HG02852 (cell line): ENCODE results near the gene SLC22A25.
"Not testable (repeated sequence)": the region's sequence is repeated elsewhere in the genome, so short reads cannot be mapped to it uniquely, and the experiment has no call there.

Experiments used
- ATAC-seq: cut with Tn5 transposase; IDR thresholded peaks from one replicate; pipeline ENCODE4 v1.9.1; 2021; ENCODE audit warnings: mild to moderate bottlenecking, moderate library complexity; ENCODE audit not compliant: unreplicated experiment

Gene SLC22A25

GRCh38 chr11:63235471-63236461 is 7.6 kb downstream of the SLC22A25 start:
- not testable (repeated sequence) for ATAC-seq

GRCh38 chr11:63229815-63230214 is 13.6 kb downstream of the SLC22A25 start:
- ATAC-seq, result no peak

- ATAC-seq, result no peak
These were observed 15.8 kb downstream of the SLC22A25 start for GRCh38 chr11:63227521-63228107.

DNA sequence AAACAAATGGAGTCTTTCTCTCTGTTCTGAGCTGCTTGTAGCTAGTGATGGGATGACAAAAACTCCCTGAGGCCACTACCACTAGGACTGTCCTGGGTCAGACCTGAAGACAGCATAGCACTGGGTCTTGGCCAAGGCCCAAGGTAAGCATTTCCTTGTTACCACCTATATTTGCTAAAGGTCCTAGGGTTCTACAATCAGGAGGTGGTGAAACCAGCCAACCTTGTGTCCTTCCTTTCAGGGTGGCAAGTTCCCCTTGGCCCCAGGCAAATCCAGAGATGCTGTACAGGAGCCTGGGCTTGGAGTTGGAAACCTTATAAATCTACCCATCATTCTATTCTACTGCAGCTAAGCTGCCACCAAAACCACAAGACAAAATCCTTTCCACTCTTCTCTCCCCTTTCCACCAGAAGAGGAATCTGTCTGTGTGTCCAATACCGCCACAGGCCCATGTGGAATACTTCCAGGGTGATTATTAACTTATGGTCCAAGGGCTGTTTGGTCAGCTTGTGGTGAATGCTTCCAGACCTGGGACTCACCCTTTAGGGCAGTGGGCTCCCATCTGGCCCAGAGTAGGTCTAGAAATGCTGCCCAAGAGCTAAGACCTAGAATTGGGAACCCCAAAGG is 16.8 kb downstream of the SLC22A25 start:
- no peak for ATAC-seq

- ATAC-seq, result no peak
These were observed 29.3 kb downstream of the SLC22A25 start for GRCh38 chr11:63214093-63214492.

DNA sequence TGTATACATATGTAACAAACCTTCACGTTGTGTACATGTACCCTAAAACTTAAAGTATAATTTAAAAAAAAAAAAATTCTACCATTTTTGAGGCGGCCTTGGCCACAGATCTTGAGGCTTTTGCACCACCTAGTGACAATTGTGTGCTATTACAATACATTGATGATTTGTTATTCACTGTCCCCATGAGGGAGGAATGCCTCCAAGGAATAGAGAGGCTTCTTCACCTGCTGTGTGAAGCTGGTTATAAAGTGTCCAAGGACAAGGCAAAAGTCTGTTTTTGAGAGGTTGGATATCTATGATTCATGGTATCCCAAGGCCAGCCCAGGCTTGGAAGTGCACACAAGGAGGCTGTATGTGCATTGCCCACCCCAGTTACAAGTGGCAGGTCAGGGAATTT is 30.7 kb downstream of the SLC22A25 start:
- ATAC-seq, result no peak

DNA sequence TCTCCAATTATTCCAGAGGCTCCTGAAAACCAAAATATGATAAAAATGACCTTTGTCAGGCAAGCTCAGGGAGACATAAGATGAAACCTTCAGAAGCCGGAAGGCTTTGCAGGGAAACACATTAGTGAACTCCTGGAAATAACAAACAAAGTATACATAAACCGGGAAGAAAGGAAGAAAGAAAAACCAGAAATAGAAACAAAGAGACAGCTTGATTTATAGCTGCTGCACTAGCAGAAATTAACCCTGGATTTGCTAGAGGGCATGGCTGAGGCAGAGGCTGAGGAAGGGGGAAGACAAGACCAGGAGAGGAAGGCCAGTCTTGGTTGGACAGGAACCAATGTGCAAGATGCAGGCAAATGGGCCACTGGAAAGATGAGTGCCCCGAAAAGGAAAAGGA is 33.3 kb downstream of the SLC22A25 start:
- no peak for ATAC-seq
